ENCODE results near the gene APOB. TPM values are rescaled to one million over a fixed set of nuclear protein-coding genes. Genes with fewer than 3 reads are reported as not detected.

APOB gene
- polyA plus RNA-seq, 1 donor from 2014 or later = not detected

DNA sequence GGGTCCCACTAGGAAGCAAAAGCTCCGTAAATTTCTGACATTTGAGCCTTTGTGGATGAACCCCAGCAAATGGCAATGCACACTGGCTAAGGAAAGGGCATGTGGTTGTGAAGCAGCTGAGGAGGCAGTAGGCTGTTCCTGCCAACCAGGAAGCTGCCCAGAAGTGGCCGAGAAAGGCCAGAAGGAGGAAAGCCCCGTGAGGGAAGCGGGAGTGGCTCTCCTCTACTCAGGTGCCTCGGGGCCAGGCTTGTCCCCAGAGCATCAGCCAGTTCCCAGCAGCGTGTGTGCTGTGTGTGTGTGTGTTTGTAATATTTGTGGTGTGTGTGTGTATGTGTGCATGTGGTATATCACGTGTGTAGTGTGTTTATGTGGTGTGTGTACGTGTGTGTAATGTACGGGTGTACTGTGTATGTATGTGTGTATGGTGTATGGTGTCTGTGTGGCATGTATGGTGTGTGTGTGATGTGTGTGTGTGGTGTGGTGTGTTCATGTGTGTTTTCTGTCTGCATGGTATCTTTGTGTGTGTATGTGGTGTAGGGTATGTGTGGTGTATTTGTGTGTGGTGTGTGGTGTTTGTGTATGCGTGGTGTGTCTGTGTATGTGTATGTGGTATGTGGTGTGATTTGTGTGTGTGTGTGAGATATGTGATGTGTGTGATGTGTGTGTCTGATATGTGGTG is 90.6 kb downstream of the APOB start:
- no peaks in the 10 kb centered on the region for H3K4me1 Mint-ChIP-seq
- peaks cover 1% of the 10 kb centered on the region for H3K27me3 Mint-ChIP-seq
- H3K27ac Mint-ChIP-seq = no peak overlapping the region

More for the DNA sequence above, 90.6 kb downstream of the APOB start:
- H3K4me3 Mint-ChIP-seq = no peak overlapping the region
- no peaks in the 10 kb centered on the region for H3K36me3 Mint-ChIP-seq
- H3K9me3 Mint-ChIP-seq = no peaks in the 10 kb centered on the region

Other genes starting within 250 kb of the APOB start
- gene LDAH, start 221.0 kb downstream of the APOB start, polyA plus RNA-seq = 15.4 TPM
- 0.34 TPM for gene TDRD15, start 79.9 kb upstream of the APOB start, polyA plus RNA-seq

Measured in IgD-negative memory B cell (primary cell).